Fibroblast of lung (primary cell): ENCODE results near the gene DMRTC1B.
"Not testable (repeated sequence)": the region's sequence is repeated elsewhere in the genome, so short reads cannot be mapped to it uniquely, and the experiment has no call there.

ENCODE experiments used
- CTCF ChIP-seq, 2 donors: IDR thresholded peaks in 1 of 2; conservative IDR thresholded peaks in 1 of 2; 1 replicate in 1 of 2; 2 replicates in 1 of 2; pipeline ENCODE4 v1.5.1; 2011 to 2012; ENCODE audit warnings: low read length in 2 of 2, control low read depth in 1 of 2, inconsistent platforms in 1 of 2, low read depth in 1 of 2, mild to moderate bottlenecking in 1 of 2
- EZH2 ChIP-seq: IDR thresholded peaks from 2 replicates; pipeline ENCODE4 v1.5.1; 2012; ENCODE audit warnings: low read length, control low read depth, mild to moderate bottlenecking; ENCODE audit errors: missing control alignments

GRCh38 chrX:72790390-72790789 lies 13.7 kb downstream of the DMRTC1B start:
- not testable (repeated sequence) for TF ChIP-seq CTCF (conservative IDR thresholded peaks at IDR 0.05 in 1 of 2, IDR thresholded peaks at IDR 0.05 in 1 of 2; ENCODE audit: low read depth in 1 of 2, low read length in 2 of 2); EZH2
